ENCODE measurements around the gene LRRC4.

LRRC4 gene

DNA sequence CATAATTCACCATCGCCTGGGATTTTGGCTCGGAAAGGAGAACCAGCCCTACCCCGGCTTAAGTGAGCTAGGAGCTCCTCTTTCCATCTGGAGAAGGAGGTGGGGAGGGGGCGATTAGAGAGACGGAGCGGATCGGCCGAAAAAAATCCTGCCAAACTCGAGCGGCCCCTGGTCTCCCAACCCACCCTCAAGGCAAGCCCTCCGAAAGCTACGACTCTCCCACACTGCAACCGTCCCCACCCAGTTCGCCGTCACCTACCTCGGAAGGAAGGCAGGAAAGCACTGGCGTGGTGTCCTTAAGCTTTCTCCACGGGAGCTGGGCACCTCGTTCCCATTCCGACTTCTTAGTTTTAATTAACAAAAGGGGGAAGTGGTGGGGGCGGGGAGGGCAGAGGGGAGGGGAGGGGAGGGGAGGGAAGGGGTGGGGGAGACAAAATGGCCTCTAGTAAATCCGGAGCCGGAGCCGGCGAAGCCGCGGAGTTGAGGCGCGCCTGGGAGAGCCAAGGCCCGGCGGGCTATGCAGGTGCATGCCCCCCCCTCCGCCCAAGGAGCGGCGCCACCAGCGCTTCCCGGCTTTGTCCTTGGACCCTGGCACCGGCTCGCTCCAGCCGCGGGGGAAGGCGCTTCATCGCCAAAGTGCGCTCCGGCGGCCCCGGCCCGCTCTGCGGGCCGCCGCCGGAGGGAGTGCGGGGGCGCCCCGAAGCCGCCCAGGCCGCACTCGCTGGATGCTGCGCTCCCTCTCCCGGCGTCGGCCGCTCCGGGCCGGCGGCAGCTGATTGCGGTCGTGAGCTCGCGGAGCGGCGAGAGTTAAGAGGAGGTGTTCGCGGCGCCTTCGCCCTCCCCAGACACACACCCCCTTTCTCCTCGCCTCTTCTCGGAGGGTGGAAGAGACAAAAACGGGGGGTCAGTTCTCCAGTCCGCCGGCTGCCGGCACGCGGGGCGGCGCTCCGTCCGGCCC, at the start of gene LRRC4:
TSS of gene LRRC4 (minus strand) at position 784 of the 958 bp plus-strand sequence. CDS start 797 bp downstream, outside the sequence.
- no peak for DNase-seq (ENCODE audit: low read depth in 2 of 2)

- DNase-seq (ENCODE audit: low read depth in 2 of 2), result no peak
Observed at GRCh38 chr7:128080169-128080568, 48.9 kb upstream of the LRRC4 start.

DNA sequence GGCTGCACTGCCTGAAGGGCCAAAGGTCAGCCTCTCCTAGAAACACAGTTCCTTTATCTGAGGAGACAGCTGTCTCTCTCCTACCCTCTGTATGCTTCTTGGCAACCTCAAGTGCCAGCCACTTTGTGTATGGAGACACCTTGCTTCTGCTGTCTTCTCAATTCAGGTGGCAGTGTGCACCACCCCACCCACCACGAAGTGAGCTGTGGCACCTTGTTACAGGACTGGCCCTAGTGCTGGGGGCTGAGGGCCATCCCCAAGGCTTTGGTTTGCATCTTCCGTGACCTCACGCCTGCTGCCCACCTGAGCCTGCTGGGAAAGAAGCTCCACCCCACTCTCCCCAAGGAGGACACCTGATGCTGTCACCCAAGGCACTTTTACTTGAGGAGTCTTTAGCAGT, 47.1 kb upstream of the LRRC4 start:
- DNase-seq (ENCODE audit: low read depth in 2 of 2), result no peak

GRCh38 chr7:128076796-128077271, 45.6 kb upstream of the LRRC4 start:
- DNase-seq (ENCODE audit: low read depth in 2 of 2), result no peak

- DNase-seq (ENCODE audit: low read depth in 2 of 2), result no peak
Observed at GRCh38 chr7:128076196-128076795, 45.1 kb upstream of the LRRC4 start.

DNA sequence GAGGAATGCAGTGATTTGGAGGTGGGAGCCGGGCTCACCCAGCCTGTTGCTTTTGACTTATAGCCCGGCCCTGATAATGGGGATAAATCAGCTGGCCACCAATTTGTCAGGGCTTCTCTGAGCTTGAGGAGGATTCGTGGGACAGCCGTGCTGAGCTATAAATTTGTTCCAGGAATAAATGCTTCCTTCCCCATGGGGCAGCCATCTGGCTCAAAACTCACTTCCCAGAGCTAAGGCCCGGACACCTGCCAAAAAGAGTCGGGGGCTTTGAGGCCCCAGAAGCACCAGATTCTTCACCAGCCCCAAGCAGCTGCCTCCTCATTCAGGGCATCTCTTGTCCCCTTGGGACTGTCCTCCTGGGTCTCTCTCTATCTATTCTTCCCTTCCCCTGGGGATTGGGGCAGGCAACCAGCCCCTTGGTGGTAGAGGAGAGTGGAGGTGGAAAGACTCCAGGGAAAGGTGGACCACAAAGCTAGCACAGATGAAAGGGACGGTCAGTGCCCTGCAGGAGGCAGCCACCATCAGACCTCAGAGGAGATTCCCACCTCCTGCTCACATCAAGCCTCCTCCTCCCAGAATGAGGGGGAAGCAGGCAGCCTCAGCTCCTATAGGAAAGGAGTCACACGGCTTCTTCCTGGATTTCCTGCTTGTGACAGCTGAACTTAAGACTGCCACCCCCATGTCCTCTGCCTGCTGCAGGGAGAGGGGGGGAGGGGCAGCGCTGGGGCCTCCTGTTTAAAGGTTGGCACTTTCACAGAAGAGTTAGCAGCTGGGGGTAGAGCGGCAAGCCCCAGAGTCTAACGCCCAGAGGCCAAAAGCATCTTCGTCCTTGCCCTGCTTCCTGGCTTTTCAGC, 44.2 kb upstream of the LRRC4 start:
- DNase-seq (ENCODE audit: low read depth in 2 of 2), result no peak

DNA sequence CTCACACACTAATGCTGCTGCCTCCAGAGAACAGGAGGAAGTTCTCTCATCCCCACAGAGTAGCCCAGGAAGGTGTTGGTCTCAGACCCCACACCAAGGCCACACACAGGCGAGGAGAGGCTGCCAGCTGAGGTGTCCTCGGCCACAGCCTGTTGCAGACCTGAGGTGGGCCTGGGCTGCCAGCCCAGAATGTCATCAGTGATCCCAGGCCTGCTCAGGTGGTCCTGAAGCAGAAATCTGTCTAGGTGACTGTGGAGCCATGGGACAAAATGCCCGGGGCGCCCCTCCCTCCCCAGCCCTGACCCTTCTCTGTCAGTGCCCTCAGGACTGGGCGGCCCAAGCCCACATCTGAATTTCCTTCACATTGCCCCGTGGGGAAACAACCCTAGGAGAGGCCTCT, 43.5 kb upstream of the LRRC4 start:
- no peak for DNase-seq (ENCODE audit: low read depth in 2 of 2)

- DNase-seq (ENCODE audit: low read depth in 2 of 2), result no peak
Observed at GRCh38 chr7:128074336-128074735, 43.1 kb upstream of the LRRC4 start.

GRCh38 chr7:128073671-128074310, 42.6 kb upstream of the LRRC4 start:
- DNase-seq (ENCODE audit: low read depth in 2 of 2), result no peak

GRCh38 chr7:128071801-128072200, 40.6 kb upstream of the LRRC4 start:
- no peak for DNase-seq (ENCODE audit: low read depth in 2 of 2)

DNA sequence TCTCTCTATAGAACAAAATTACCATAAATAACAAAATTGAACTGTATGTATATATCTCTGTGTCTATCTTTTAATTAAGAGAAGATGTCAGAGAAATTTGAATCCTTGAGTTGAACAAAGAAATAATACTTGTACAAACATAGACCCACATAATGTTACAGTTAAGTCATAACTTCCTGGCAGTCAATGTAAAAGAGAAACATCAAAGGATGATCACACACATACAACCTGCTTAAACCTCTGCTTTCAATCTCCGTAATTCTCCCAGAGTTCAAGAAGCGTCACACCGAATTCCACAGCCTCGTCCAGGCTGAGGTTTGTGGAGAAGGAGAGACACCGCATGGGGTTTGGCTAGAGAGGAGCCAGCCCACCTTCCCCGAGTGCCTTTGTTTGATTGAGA, 40.1 kb upstream of the LRRC4 start:
- DNase-seq (ENCODE audit: low read depth in 2 of 2), result no peak

DNA sequence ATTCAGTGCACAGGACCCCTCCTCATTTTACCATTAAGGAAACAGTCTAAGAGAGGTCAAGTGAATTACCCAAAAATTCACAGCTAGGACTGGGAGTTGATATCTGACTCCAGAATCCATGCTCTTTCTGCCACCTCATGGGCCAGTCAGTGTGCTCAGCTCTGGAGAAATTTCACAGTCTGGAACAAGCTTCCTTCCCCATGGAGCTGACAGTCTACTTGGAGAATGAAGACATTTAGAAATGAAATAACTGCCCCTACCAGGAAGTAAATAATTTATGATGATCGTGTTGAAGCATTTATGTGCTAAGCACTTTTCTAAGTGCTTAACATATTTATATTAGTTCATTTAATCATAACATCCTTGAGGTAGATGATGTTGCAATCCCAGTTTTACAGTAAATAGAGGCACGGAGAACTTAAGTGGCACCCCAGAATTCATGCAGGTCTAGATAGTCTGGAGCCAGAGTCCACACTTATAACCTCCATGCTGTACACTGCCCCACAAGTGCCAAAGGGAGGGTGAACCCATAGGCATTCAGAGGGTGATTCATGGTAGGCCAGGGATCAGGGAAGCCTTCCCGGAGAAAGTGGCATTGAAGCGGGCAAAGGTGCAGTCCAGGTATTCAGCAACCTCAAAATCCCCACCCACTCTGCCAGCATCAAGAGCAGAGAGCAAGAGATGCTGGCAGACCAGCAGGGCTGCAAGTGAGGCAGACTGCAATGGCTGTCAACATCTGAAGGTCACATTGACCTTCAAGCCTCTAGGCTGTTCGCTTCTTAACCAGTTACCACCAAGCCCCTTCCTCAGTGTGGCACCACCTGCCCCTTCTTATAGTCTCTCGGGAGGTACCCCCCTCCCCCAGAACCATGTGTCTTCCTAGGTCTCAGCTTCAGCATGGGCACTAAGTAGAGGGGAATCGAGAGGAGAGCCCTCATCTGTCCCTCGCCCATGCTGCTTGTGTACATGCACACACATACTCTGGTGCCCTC, 38.4 kb upstream of the LRRC4 start:
- no peak for DNase-seq (ENCODE audit: low read depth in 2 of 2)

- DNase-seq (ENCODE audit: low read depth in 2 of 2), result no peak
Observed at GRCh38 chr7:128068785-128069184, 37.5 kb upstream of the LRRC4 start.

- no peak for DNase-seq (ENCODE audit: low read depth in 2 of 2)
Observed at GRCh38 chr7:128067983-128068382, 36.7 kb upstream of the LRRC4 start.

GRCh38 chr7:128066858-128067257, 35.6 kb upstream of the LRRC4 start:
- no peak for DNase-seq (ENCODE audit: low read depth in 2 of 2)

- DNase-seq (ENCODE audit: low read depth in 2 of 2), result no peak
Observed at GRCh38 chr7:128066395-128066794, 35.2 kb upstream of the LRRC4 start.

DNA sequence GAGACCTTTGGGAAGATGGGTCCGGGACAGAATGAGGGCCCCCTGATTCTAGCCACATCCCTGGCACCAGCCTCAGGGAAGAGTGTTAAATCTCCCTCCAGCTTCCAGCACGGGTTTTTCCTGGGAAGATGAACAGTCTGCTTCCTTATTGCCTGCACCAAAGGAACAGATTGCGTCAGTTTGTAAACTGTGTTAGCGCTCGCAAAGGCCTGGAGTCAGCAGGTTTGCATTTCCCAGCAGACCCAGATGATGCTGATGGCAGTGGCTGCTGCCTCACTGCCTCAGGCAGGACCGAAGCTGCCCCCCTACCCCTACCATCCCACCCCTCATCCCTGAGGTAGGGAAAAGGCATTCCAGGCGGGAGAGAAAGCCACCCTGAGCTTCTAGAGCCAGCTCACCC, 34.6 kb upstream of the LRRC4 start:
- no peak for DNase-seq (ENCODE audit: low read depth in 2 of 2)

GRCh38 chr7:128063088-128063487, 31.9 kb upstream of the LRRC4 start:
- DNase-seq (ENCODE audit: low read depth in 2 of 2), result no peak

DNA sequence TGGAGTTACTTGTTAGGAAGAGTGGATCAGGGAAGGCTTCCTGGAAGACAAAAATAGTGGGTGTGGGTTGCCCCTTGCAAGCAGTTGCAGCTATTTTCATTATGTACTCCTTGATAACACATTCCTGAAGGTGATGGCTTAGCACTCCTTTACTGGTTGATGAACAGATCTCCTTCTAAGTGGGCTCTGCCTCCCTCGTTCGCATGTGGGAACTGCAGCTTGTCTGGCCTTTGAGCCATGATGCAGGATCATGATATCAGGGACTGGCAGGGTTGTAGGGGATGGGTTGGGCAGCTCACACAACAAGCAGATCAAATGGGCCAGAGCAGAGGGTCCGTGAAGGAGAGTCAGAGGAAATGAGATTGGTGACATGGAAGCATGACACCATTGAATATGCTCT, 28.8 kb upstream of the LRRC4 start:
- DNase-seq (ENCODE audit: low read depth in 2 of 2), result no peak

Measured in stimulated activated CD4-positive, alpha-beta T cell treated with anti-CD3 and anti-CD28 coated beads, Interleukin-1b, Interleukin-23, amount 100 ng/mL, for 1 hour (primary cell).